OCI-LY7 (cell line): ENCODE measurements around the gene OSBP. TPM values are rescaled to one million over a fixed set of nuclear protein-coding genes. Genes with fewer than 3 reads are reported as not detected.

Source experiments
- BruUV-seq: library from RNA; stranded (reverse); fragments of 400-500 nt; replicated peaks from 2 replicates; lab custom pipeline; 2021; lab: Mats Ljungman, UMichigan
- CTCF ChIA-PET: fragments of 300-600 bp; sonication (Branson Sonifier 250); formaldehyde crosslinking; loops from one replicate; lab custom pipeline; 2022; ENCODE audit warnings: antibody characterized with exemption; ENCODE audit not compliant: unreplicated experiment; lab: Charles Lee
- POLR2A ChIA-PET: fragments of 300-600 bp; sonication (Branson Sonifier 250); formaldehyde crosslinking; loops from one replicate; lab custom pipeline; 2022; ENCODE audit warnings: antibody characterized with exemption; lab: Charles Lee
- DNase-seq: peaks from one replicate; pipeline ENCODE4 v3.0.0-alpha.2; 2015; ENCODE audit warnings: low spot score
- H2AFZ ChIP-seq: fragments of 200-600 bp; sonication (generic), shearing (Covaris generic); 2 replicates; pipeline ENCODE4 v1.6.1; 2014; ENCODE audit warnings: mild to moderate bottlenecking, antibody characterized with exemption, low read length, moderate library complexity
- H3K27ac ChIP-seq: fragments of 200-600 bp; sonication (generic); 2 replicates; pipeline ENCODE4 v1.5.1; 2014; ENCODE audit warnings: mixed run types, low read depth, mild to moderate bottlenecking, moderate library complexity, low read length, inconsistent platforms; ENCODE audit not compliant: poor library complexity, severe bottlenecking
- H3K36me3 ChIP-seq: fragments of 200-600 bp; sonication (generic); 2 replicates; pipeline ENCODE4 v1.6.1; 2014; ENCODE audit warnings: mild to moderate bottlenecking, antibody characterized with exemption, low read length, moderate library complexity, mixed read lengths; ENCODE audit not compliant: insufficient read depth
- H3K4me1 ChIP-seq: fragments of 200-600 bp; sonication (generic); 2 replicates; pipeline ENCODE4 v1.5.1; 2014; ENCODE audit warnings: mild to moderate bottlenecking, low read length; ENCODE audit not compliant: insufficient read depth, poor library complexity, severe bottlenecking
- H3K4me2 ChIP-seq: fragments of 200-600 bp; sonication (generic); 2 replicates; pipeline ENCODE4 v1.6.1; 2014; ENCODE audit warnings: mild to moderate bottlenecking, low read length
- H3K4me3 ChIP-seq: fragments of 200-600 bp; sonication (generic); 2 replicates; pipeline ENCODE4 v1.5.1; 2014; ENCODE audit warnings: mild to moderate bottlenecking, low read depth, low read length; ENCODE audit not compliant: poor library complexity, severe bottlenecking
- H3K79me2 ChIP-seq: fragments of 200-600 bp; sonication (generic); 2 replicates; pipeline ENCODE4 v1.6.1; 2016; ENCODE audit warnings: low read depth, mild to moderate bottlenecking, low read length, moderate library complexity, mixed read lengths; ENCODE audit not compliant: insufficient read depth
- H3K9me2 ChIP-seq: fragments of 200-600 bp; sonication (generic); 2 replicates; pipeline ENCODE4 v1.6.1; 2016; ENCODE audit warnings: mild to moderate bottlenecking, low read length, mixed read lengths; ENCODE audit not compliant: insufficient read depth
- H3K9me3 ChIP-seq: fragments of 200-600 bp; sonication (generic); 2 replicates; pipeline ENCODE4 v1.6.1; 2014; ENCODE audit warnings: mild to moderate bottlenecking, mixed run types, low read length, mixed read lengths
- H4K20me1 ChIP-seq: fragments of 200-600 bp; sonication (generic); 2 replicates; pipeline ENCODE4 v1.6.1; 2014; ENCODE audit warnings: mild to moderate bottlenecking, antibody characterized with exemption, low read length, moderate library complexity, mixed read lengths; ENCODE audit not compliant: insufficient read depth
- EZH2phosphoT487 ChIP-seq: fragments of 200-600 bp; sonication (generic); IDR thresholded peaks from 2 replicates; pipeline ENCODE4 v1.6.1; 2018; ENCODE audit warnings: low read depth, borderline replicate concordance, mild to moderate bottlenecking, mixed run types, antibody characterized with exemption, low read length, moderate library complexity, mixed read lengths
- intact Hi-C: fragments of 100-400 bp; cut with micrococcal nuclease; formaldehyde crosslinking; loops from one replicate; pipeline ENCODE4 v1.10.0; 2022; ENCODE audit not compliant: unreplicated experiment
- total RNA-seq, 2 experiments: library from RNA; depleted of rRNA in 1 of 2; stranded (reverse); fragments of >200 nt in 1 of 2; shearing (Covaris generic) in 1 of 2; gene quantifications; 2 replicates each; pipeline ENCODE4 v1.2.3, GENCODE V29; 2014 to 2022
- TF ChIP-seq, protein P1 (sequence below): fragments of 200-600 bp; sonication (generic); conservative IDR thresholded peaks from 2 replicates; pipeline ENCODE4 v1.5.1; 2014; ENCODE audit warnings: mild to moderate bottlenecking, antibody characterized with exemption, low read length, moderate library complexity, mixed read lengths

The OSBP gene
- total RNA-seq, 2 experiments from 2014 or later: 19.2 to 44.6 TPM

DNA sequence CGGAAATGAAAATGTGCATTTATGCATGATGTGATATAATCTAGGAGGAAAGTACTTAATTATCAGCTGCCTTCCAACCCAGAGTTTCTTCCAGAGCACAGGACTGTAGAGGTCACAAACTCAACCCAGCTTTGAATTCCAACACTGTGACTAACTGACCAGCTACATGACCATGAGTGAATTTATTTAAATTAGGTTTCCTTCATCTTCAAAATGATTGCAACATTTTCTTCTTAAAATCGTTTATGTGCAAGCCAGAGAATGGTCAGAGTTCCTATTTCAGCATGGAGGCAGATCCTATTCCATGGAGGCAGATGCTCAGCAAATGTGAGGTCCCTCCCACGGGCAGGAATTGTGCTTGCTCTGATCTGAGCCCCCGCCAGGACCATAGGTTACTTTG lies 42.4 kb downstream of the OSBP start:
- CTCF ChIA-PET: no interaction called here

DNA sequence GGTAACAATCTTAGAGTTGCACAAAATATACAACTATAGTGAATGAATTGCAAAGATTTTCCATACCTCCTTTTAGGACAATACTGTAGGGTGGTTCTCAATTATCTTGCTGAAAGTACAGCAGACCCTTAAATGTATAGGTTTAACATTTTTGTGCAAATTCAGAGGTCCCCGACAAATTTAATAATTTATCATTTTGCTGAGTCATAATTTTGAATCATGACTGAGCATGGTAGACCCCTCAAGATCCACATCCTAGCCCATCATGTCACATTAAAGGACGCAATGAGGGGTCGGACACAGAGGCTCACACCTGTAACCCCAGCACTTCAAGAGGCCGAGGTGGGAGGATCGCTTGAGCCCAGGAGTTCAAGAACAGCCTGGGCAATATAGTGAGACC lies 43.5 kb downstream of the OSBP start:
- Histone ChIP-seq H3K79me2 (no peaks in the 10 kb centered on the region), H2AFZ (no peak overlapping the region), H3K4me3 (no peak overlapping the region), H3K36me3 (peaks cover 39% of the 10 kb centered on the region), H3K27ac (no peak overlapping the region), H4K20me1 (no peaks in the 10 kb centered on the region), H3K9me2 (no peaks in the 10 kb centered on the region), H3K4me2 (no peak overlapping the region), H3K4me1 (no peaks in the 10 kb centered on the region), H3K9me3 (no peaks in the 10 kb centered on the region)
- intact Hi-C loops: no loop called here
- DNase-seq: no peak
- no TSS peak for BruUV-seq
- TF ChIP-seq, protein P1, sequence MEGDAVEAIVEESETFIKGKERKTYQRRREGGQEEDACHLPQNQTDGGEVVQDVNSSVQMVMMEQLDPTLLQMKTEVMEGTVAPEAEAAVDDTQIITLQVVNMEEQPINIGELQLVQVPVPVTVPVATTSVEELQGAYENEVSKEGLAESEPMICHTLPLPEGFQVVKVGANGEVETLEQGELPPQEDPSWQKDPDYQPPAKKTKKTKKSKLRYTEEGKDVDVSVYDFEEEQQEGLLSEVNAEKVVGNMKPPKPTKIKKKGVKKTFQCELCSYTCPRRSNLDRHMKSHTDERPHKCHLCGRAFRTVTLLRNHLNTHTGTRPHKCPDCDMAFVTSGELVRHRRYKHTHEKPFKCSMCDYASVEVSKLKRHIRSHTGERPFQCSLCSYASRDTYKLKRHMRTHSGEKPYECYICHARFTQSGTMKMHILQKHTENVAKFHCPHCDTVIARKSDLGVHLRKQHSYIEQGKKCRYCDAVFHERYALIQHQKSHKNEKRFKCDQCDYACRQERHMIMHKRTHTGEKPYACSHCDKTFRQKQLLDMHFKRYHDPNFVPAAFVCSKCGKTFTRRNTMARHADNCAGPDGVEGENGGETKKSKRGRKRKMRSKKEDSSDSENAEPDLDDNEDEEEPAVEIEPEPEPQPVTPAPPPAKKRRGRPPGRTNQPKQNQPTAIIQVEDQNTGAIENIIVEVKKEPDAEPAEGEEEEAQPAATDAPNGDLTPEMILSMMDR: no peak
- TF ChIP-seq EZH2phosphoT487: no peak
- POLR2A ChIA-PET: interaction anchor here (0.6 kb wide), 1 partner anchor 111 kb away, joined by 3 read pairs; no protein-coding TSS in a partner anchor
- CTCF ChIA-PET: no interaction called here

More for the DNA sequence above, 42.4 kb downstream of the OSBP start:
- H2AFZ ChIP-seq: no peak overlapping the region
- no peak overlapping the region for H3K4me2 ChIP-seq
- no peaks in the 10 kb centered on the region for H3K9me2 ChIP-seq
- H3K27ac ChIP-seq: no peak overlapping the region
- H3K79me2 ChIP-seq: no peaks in the 10 kb centered on the region
- no peak for TF ChIP-seq EZH2phosphoT487
- TF ChIP-seq, protein P1: no peak
- no peak overlapping the region for H3K4me3 ChIP-seq
- no TSS peak for BruUV-seq
- H3K9me3 ChIP-seq: no peaks in the 10 kb centered on the region
- H3K4me1 ChIP-seq: no peaks in the 10 kb centered on the region
- DNase-seq: no peak
- H3K36me3 ChIP-seq: peaks cover 50% of the 10 kb centered on the region
- H4K20me1 ChIP-seq: no peaks in the 10 kb centered on the region
- POLR2A ChIA-PET: interaction anchor here (0.7 kb wide), 1 partner anchor 502 kb away, joined by 4 read pairs; no protein-coding TSS in a partner anchor
- intact Hi-C loops: no loop called here

DNA sequence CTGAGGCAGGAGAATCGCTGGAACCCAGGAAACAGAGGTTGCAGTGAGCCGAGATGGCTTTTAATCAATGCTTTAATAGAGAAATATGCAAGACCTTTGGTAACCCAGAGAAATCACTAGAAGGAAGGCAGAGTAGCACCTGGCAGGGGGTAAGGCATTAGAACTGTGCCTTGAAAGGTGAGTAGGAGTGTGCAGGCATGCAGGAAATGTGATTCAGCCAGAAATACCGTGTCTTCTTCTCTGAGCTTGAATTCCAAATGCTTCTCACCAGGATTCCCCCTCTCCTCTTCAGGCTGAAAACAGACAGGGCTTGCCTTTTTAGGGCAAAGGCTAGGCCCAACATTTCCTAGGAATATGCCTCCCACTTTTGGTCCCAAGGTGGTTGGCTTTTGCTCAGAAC lies 53.3 kb downstream of the OSBP start:
- Histone ChIP-seq H4K20me1 (no peaks in the 10 kb centered on the region), H3K79me2 (no peaks in the 10 kb centered on the region), H3K9me3 (no peaks in the 10 kb centered on the region), H2AFZ (no peak overlapping the region), H3K36me3 (no peaks in the 10 kb centered on the region), H3K4me2 (no peak overlapping the region), H3K4me3 (no peak overlapping the region), H3K27ac (no peak overlapping the region), H3K9me2 (no peaks in the 10 kb centered on the region), H3K4me1 (peaks cover 30% of the 10 kb centered on the region)
- ChIA-PET POLR2A (interaction anchor here (0.5 to 1.9 kb wide), 4 partner anchors 25 to 102 kb away, joined by 3 to 5 read pairs (median 4); no protein-coding TSS in a partner anchor), CTCF (no interaction called here)
- TF ChIP-seq, protein P1: no peak
- TF ChIP-seq EZH2phosphoT487: no peak
- BruUV-seq: no TSS peak
- intact Hi-C loops: no loop called here
- DNase-seq: no peak
